CD4-positive, alpha-beta memory T cell (primary cell): ENCODE results near the gene BGLAP. TPM values are rescaled to one million over a fixed set of nuclear protein-coding genes. Genes with fewer than 3 reads are reported as not detected.

Source experiments
- CTCF ChIA-PET: fragments of 350-600 bp; sonication (Branson Sonifier 250); formaldehyde crosslinking; loops from one replicate; lab custom pipeline; 2021; ENCODE audit warnings: inconsistent platforms; ENCODE audit not compliant: partially characterized antibody; lab: Charles Lee
- POLR2A ChIA-PET: fragments of 350-600 bp; sonication (Branson Sonifier 250); formaldehyde crosslinking; loops from one replicate; lab custom pipeline; 2021; ENCODE audit not compliant: partially characterized antibody; lab: Charles Lee
- DNase-seq, 5 donors: peaks; one replicate each; pipeline versions ENCODE4 v3.0.0 to v3.0.0-alpha.2; 2020 to 2022; ENCODE audit warnings: mixed read lengths in 1 of 5
- H3K27ac ChIP-seq: one replicate; pipeline ENCODE4 v1.7.0; 2013; ENCODE audit warnings: low read depth, low read length
- H3K27me3 ChIP-seq: 2 replicates; pipeline ENCODE4 v1.7.0; 2013; ENCODE audit warnings: mild to moderate bottlenecking, low read length, moderate library complexity; ENCODE audit not compliant: insufficient read depth
- H3K36me3 ChIP-seq: 2 replicates; pipeline ENCODE4 v1.7.0; 2013; ENCODE audit warnings: mild to moderate bottlenecking, low read length, moderate library complexity; ENCODE audit not compliant: insufficient read depth
- H3K4me1 ChIP-seq: 2 replicates; pipeline ENCODE4 v1.7.0; 2013; ENCODE audit warnings: mild to moderate bottlenecking, low read length, moderate library complexity; ENCODE audit not compliant: insufficient read depth
- H3K4me3 ChIP-seq, 2 donors: one replicate each; pipeline ENCODE4 v1.7.0; 2013; ENCODE audit warnings: low read length in 2 of 2, mild to moderate bottlenecking in 1 of 2
- H3K9me3 ChIP-seq, 2 donors: one replicate each; pipeline ENCODE4 v1.7.0; 2013; ENCODE audit warnings: low read length in 2 of 2, control low read depth in 1 of 2; ENCODE audit not compliant: control insufficient read depth in 1 of 2
- H3K27ac Mint-ChIP-seq, 7 donors: one replicate each; pipeline ENCODE4 v1.8.0; 2020 to 2021; ENCODE audit warnings: mixed read lengths in 7 of 7, mild to moderate bottlenecking in 6 of 7, inconsistent platforms in 3 of 7, moderate library complexity in 3 of 7
- H3K27me3 Mint-ChIP-seq, 2 donors: one replicate each; pipeline ENCODE4 v1.8.0; 2020 to 2021; ENCODE audit warnings: mixed read lengths in 2 of 2
- H3K36me3 Mint-ChIP-seq, 2 donors: one replicate each; pipeline ENCODE4 v1.8.0; 2020 to 2021; ENCODE audit warnings: mixed read lengths in 2 of 2, inconsistent platforms in 1 of 2, mild to moderate bottlenecking in 1 of 2
- H3K4me1 Mint-ChIP-seq, 4 donors: one replicate each; pipeline ENCODE4 v1.8.0; 2020 to 2021; ENCODE audit warnings: mixed read lengths in 4 of 4, mild to moderate bottlenecking in 1 of 4
- H3K4me3 Mint-ChIP-seq, 8 donors: one replicate each; pipeline ENCODE4 v1.8.0; 2020 to 2021; ENCODE audit warnings: mixed read lengths in 8 of 8, mild to moderate bottlenecking in 7 of 8, moderate library complexity in 6 of 8, inconsistent platforms in 3 of 8
- H3K9me3 Mint-ChIP-seq, 8 donors: one replicate each; pipeline ENCODE4 v1.8.0; 2020 to 2021; ENCODE audit warnings: mixed read lengths in 8 of 8, mild to moderate bottlenecking in 5 of 8, inconsistent platforms in 3 of 8, moderate library complexity in 1 of 8
- intact Hi-C: fragments of 100-400 bp; cut with micrococcal nuclease; formaldehyde crosslinking; loops from one replicate; pipeline ENCODE4 v1.15.1; 2023
- polyA plus RNA-seq, 2 donors: library from polyadenylated mRNA; unstranded; fragments of 300-500 nt; fragmentation: Illumina TruSeq; gene quantifications; one replicate each; pipeline ENCODE4 v1.2.3, GENCODE V29; 2021
- total RNA-seq, 2 experiments: library from RNA; stranded (reverse); gene quantifications; one replicate each; pipeline ENCODE4 v1.2.3, GENCODE V29; 2021

Gene BGLAP
- total and polyA plus RNA-seq, 4 experiments from 2014 or later: 7.2 to 7.7 TPM; not detected in 2

DNA sequence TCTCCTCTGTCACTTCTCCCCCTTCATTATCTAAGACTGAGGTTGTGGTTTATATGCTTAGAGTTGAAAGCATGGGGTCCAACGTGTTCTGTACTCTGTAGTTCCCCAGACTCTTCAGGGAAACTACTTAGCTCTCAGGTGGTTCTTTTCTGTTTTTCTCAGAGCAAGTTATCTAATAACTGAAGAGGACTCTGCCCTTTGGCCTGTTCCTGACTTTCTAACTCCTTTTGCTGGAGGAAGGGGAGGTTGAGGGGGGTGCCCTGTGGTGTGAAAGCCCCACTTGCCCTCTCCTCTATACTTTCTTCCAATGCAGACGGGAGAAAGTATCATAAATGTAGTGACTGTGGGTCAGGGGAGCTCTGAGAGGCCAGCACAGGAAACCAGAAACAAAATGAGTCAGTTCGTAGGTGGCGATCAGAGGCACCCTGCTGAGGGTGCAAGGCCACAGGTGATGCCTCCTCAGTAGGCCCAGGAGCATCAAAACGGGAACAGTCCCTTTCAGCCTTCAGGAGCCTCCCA, 43.1 kb upstream of the BGLAP start:
- H3K27ac ChIP-seq: no peak overlapping the region
- Mint-ChIP-seq H3K4me3 (peak overlapping the region in 3 of 8 donors; percentile 22 to 28 (median 25)), H3K4me1 (peaks cover 37 to 66% (median 50%) of the 10 kb centered on the region in 4 donors), H3K27ac (peak overlapping the region; percentile 65 to 86 (median 79)), H3K36me3 (peaks cover 20 to 37% of the 10 kb centered on the region in 2 donors), H3K27me3 (no peaks in the 10 kb centered on the region), H3K9me3 (no peaks in the 10 kb centered on the region)
- CTCF ChIA-PET: interaction anchor here (2.6 kb wide), 1 partner anchor 26 kb away, joined by 9 read pairs; no protein-coding TSS in a partner anchor
- intact Hi-C loops: no loop called here
- no peak overlapping the region for H3K4me3 ChIP-seq
- no peak for DNase-seq
- no peaks in the 10 kb centered on the region for H3K27me3 ChIP-seq
- H3K4me1 ChIP-seq: peaks cover 72% of the 10 kb centered on the region
- H3K36me3 ChIP-seq: peaks cover 28% of the 10 kb centered on the region
- POLR2A ChIA-PET: interaction anchor here (1.0 to 3.8 kb wide), 3 partner anchors 11 to 21 kb away, joined by 3 to 19 read pairs (median 4); partner anchors contain the start of gene PMF1
- H3K9me3 ChIP-seq: no peaks in the 10 kb centered on the region

- H3K36me3 ChIP-seq: peaks cover 28% of the 10 kb centered on the region
- H3K4me1 ChIP-seq: peaks cover 63% of the 10 kb centered on the region
- no peaks in the 10 kb centered on the region for H3K27me3 ChIP-seq
- no peak overlapping the region for H3K4me3 ChIP-seq
- no peaks in the 10 kb centered on the region for H3K9me3 ChIP-seq
- Mint-ChIP-seq H3K4me3 (peak overlapping the region in 2 of 8 donors; percentile 24 to 25), H3K27ac (peak overlapping the region in 3 of 7 donors; percentile 65 to 82 (median 70)), H3K36me3 (peaks cover 18 to 33% of the 10 kb centered on the region in 2 donors), H3K27me3 (no peaks in the 10 kb centered on the region), H3K4me1 (peaks cover 30 to 54% (median 44%) of the 10 kb centered on the region in 4 donors), H3K9me3 (no peaks in the 10 kb centered on the region)
- intact Hi-C loops: no loop called here
- ChIA-PET CTCF (no interaction called here), POLR2A (interaction anchor here (3.8 kb wide), 1 partner anchor 12 kb away, joined by 19 read pairs; the partner anchor contains the start of gene PMF1)
- DNase-seq: no peak
- no peak overlapping the region for H3K27ac ChIP-seq
These were observed 41.9 kb upstream of the BGLAP start for GRCh38 chr1:156200044-156200443.

GRCh38 chr1:156203331-156203730, 38.7 kb upstream of the BGLAP start:
- no peaks in the 10 kb centered on the region for H3K27me3 ChIP-seq
- ChIA-PET POLR2A (no interaction called here), CTCF (no interaction called here)
- Mint-ChIP-seq H3K27ac (no peak overlapping the region), H3K36me3 (peaks cover 18 to 41% of the 10 kb centered on the region in 2 donors), H3K4me1 (peaks cover 17 to 30% (median 22%) of the 10 kb centered on the region in 4 donors), H3K27me3 (no peaks in the 10 kb centered on the region), H3K9me3 (no peaks in the 10 kb centered on the region), H3K4me3 (no peak overlapping the region)
- peaks cover 27% of the 10 kb centered on the region for H3K36me3 ChIP-seq
- no peak overlapping the region for H3K27ac ChIP-seq
- intact Hi-C loops: no loop called here
- H3K9me3 ChIP-seq: no peaks in the 10 kb centered on the region
- H3K4me3 ChIP-seq: no peak overlapping the region
- peaks cover 34% of the 10 kb centered on the region for H3K4me1 ChIP-seq
- no peak for DNase-seq

DNA sequence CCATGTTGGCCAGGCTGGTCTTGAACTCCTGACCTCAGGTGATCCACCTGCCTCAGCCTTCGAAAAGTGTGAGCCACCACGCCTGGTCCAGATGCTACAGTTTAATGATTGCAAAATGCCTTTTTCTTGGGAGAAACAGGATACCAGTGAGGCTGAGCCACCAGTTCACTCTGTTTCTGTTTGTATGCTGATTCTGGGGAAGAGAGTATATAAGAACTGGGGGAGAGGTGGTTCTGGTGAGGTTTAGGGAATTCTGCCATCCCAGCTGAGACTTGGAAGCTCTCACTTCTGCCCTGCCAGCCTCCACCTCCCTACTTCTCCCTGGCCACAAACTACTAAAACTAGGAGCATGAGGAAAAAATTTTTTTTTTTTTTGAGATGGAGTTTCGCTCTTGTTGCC, 37.3 kb upstream of the BGLAP start:
- intact Hi-C loops: no loop called here
- Histone ChIP-seq H3K27ac (no peak overlapping the region), H3K27me3 (no peaks in the 10 kb centered on the region), H3K4me1 (peaks cover 20% of the 10 kb centered on the region), H3K36me3 (peaks cover 28% of the 10 kb centered on the region), H3K4me3 (no peak overlapping the region), H3K9me3 (no peaks in the 10 kb centered on the region)
- ChIA-PET CTCF (no interaction called here), POLR2A (no interaction called here)
- Mint-ChIP-seq H3K4me3 (no peak overlapping the region), H3K27ac (peak overlapping the region in 1 of 7 donors; percentile 7), H3K9me3 (no peaks in the 10 kb centered on the region), H3K4me1 (peaks cover 7 to 16% (median 10%) of the 10 kb centered on the region in 4 donors), H3K36me3 (peaks cover 26 to 43% of the 10 kb centered on the region in 2 donors), H3K27me3 (no peaks in the 10 kb centered on the region)
- DNase-seq: no peak

DNA sequence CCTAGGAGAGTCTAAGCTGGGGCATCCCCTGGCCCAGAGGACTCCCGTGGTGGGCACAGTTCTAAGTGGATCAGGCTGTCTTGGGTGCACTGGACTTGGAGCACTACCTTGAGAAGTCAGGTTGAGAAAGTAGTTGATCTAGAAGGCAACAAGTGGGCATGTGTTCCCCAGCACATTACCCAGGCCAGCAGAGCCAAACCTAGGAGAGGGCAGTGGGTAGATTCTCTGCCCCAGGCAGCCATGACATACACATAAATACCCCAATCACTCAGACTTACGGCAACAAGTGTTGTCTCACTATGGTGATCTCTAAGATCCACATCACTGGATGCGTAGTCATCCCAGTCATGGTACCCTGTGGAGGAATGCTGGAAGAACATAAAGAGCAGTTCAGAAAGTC, 30.7 kb upstream of the BGLAP start:
- Histone ChIP-seq H3K9me3 (no peaks in the 10 kb centered on the region), H3K4me3 (no peak overlapping the region), H3K27me3 (no peaks in the 10 kb centered on the region), H3K36me3 (peaks cover 18% of the 10 kb centered on the region), H3K27ac (no peak overlapping the region), H3K4me1 (peaks cover 20% of the 10 kb centered on the region)
- CTCF ChIA-PET: interaction anchor here (0.6 to 3.4 kb wide), 3 partner anchors 14 to 43 kb away, joined by 3 to 13 read pairs (median 3); no protein-coding TSS in a partner anchor
- Mint-ChIP-seq H3K36me3 (peaks cover 14 to 46% of the 10 kb centered on the region in 2 donors), H3K9me3 (peaks cover 0 to 2% (median 0%) of the 10 kb centered on the region in 8 donors), H3K27ac (peak overlapping the region in 5 of 7 donors; percentile 50 to 100 (median 80)), H3K27me3 (no peaks in the 10 kb centered on the region), H3K4me1 (peaks cover 9 to 34% (median 21%) of the 10 kb centered on the region in 4 donors), H3K4me3 (peak overlapping the region in 4 of 8 donors; percentile 7 to 59 (median 26))
- intact Hi-C loops: loop anchor here (5.0 kb wide), 1 partner anchor 279 kb away; the partner anchor contains the start of gene KHDC4
- POLR2A ChIA-PET: interaction anchor here (1.1 to 3.7 kb wide), 3 partner anchors 11 to 17 kb away, joined by 3 to 54 read pairs (median 19); partner anchors contain the start of gene SLC25A44
- DNase-seq: no peak

DNA sequence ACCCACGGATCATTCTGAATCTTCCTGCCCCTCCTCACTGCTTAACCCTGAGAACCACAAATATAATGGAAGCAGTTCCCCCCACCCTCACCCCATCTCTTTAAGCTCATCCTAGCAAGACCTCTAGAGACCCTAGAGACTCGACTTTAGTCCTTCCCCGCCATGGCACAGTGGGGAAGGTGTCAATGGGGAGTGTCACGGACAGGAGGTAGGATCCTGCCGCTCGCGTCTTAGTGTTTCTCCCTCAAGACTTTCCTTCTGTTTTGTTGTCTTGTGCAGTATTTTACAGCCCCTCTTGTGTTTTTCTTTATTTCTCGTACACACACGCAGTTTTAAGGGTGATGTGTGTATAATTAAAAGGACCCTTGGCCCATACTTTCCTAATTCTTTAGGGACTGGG, 29.9 kb upstream of the BGLAP start:
- no peak for DNase-seq
- H3K36me3 Mint-ChIP-seq: peaks cover 14 to 42% of the 10 kb centered on the region in 2 donors
- peaks cover 9 to 34% (median 23%) of the 10 kb centered on the region in 4 donors for H3K4me1 Mint-ChIP-seq
- Histone ChIP-seq H3K4me1 (peaks cover 20% of the 10 kb centered on the region), H3K27ac (peak overlapping the region; percentile 98), H3K9me3 (no peaks in the 10 kb centered on the region), H3K27me3 (no peaks in the 10 kb centered on the region), H3K36me3 (peaks cover 18% of the 10 kb centered on the region), H3K4me3 (peak overlapping the region; percentile 83 to 93)
- H3K4me3 Mint-ChIP-seq: peak overlapping the region; percentile 93 to 99 (median 96)
- ChIA-PET POLR2A (interaction anchor here (0.7 to 3.8 kb wide), 27 partner anchors 12 to 353 kb away, joined by 3 to 54 read pairs (median 4); partner anchors contain the start of genes LAMTOR2, LMNA, MEF2D and SLC25A44), CTCF (interaction anchor here (0.6 to 5.2 kb wide), 6 partner anchors 10 to 122 kb away, joined by 3 to 65 read pairs (median 4); no protein-coding TSS in a partner anchor)
- peak overlapping the region; percentile 97 to 100 (median 99) for H3K27ac Mint-ChIP-seq
- H3K9me3 Mint-ChIP-seq: peaks cover 0 to 2% (median 0%) of the 10 kb centered on the region in 8 donors
- intact Hi-C loops: loop anchor here (2.0 to 5.0 kb wide), 3 partner anchors 129 to 280 kb away; partner anchors contain the start of genes KHDC4, LAMTOR2 and MEX3A
- no peaks in the 10 kb centered on the region for H3K27me3 Mint-ChIP-seq
